ENCODE measurements around the gene TNFRSF19.

The TNFRSF19 gene

GRCh38 chr13:23608701-23609413, 38.6 kb downstream of the TNFRSF19 start:
- no peak for DNase-seq

DNA sequence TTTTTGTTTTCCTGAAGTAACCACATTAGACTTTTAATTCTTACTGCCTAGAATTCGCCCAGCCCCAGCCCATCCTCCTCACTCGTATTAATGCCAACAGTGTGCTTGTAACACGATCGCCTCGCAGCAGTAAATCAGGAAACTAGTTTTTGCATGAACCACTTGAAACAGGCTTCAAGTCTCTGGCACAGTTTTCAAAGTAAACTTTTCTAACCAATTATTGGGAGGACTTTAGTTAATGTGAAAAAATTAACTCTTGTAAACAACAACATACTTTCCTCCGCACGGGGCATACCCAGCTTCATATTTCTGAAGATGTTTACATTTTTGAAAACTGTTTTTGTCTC, 39.2 kb downstream of the TNFRSF19 start:
- no peak for DNase-seq

DNA sequence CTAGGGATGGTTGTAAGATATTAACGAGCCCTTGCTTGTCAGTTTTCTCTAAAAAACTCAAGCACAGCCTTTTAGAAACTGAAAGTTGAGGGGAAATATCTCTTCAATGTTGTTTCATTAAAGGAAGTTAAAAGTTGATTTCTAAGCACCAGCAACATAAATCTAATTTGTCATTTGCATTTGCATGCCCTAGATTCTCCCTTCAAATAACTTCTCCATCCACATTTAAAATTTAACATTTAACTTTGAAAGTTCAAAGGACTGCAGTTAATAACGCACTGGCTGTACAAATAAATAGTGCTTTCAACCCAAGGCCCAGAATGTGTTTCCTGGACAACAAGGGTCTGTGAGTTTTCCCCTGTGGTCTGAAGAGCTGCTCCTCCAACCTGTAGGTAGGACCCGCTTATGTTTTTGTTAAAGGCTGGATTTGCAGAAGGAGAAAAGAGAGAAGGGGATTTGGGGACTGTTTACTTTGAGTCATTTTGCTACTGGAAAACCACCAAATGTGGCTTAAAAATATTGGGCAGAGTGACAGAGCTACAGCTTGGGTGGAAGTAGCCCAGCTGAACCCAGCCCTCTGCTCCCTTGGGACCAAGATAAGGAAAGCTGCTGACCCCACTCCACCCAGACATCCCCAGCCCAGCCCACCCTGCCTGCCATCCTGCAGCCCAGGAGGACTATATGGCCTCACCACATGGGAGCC, 39.8 kb downstream of the TNFRSF19 start:
- no peak for DNase-seq

DNA sequence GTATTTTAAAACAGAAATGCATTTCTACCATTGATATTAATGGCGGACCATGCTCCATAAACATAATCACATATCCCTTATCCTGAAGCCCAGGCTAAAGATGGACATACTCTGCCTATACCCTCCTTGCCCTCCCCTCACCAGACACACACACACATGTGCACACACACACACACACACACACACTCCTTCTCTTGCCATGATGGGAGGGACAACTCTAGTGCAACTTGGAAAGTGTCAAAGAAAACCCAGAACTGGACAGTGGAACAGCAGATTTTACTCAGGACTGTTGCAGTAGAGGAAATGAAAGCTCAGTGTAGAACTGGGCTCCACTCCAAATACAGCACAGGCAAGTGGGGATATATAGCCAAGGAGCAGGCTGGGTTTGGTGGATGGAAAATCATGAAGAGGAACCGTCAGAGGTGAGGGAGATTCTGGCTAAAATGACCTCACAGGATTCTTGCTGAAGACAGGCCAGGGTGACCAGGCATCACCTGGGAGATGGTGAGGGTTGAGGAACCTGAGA, 40.8 kb downstream of the TNFRSF19 start:
- DNase-seq, result no peak

DNA sequence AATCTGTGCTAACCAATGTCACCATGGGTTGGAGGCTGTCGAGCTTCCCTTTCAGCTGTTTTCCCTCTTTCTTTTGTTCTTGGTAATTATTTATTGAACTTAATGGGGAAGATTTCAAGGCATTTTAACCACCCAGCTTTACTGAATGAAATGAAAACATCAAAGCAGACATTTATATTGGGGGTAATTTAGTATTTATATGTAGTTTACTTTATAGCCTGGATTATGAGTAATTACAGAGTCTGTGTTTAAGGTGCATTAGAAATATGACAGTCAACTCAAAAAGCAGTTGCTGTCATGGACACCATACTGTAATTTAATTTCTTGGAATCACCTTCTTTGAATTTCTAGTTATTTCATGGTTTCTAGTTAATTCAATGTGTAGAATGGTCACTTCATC, 42.0 kb downstream of the TNFRSF19 start:
- no peak for DNase-seq

GRCh38 chr13:23612731-23613130, 42.5 kb downstream of the TNFRSF19 start:
- no peak for DNase-seq

- no peak for DNase-seq
These were observed 43.4 kb downstream of the TNFRSF19 start for GRCh38 chr13:23613596-23613995.

- no peak for DNase-seq
These were observed 45.3 kb downstream of the TNFRSF19 start for GRCh38 chr13:23615395-23616081.

DNA sequence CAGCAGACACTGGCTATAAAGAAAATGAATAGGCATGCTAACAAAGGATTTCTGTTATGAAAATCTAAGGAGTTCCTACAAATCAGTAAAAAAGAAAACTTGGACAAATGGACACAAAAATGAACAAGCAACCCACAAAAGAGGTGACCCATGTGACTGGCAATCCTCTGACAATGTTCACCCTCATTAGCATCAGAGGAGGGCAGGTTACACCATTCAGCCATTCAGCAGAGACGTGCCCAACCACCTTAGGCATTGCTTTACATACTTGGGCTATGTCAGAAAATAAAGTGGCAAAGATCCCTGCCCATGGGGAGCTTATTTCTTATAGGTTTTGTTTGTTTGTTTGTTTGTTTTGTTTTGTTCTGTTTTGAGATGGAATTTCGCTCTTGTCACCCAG, 46.0 kb downstream of the TNFRSF19 start:
- DNase-seq, result no peak

DNA sequence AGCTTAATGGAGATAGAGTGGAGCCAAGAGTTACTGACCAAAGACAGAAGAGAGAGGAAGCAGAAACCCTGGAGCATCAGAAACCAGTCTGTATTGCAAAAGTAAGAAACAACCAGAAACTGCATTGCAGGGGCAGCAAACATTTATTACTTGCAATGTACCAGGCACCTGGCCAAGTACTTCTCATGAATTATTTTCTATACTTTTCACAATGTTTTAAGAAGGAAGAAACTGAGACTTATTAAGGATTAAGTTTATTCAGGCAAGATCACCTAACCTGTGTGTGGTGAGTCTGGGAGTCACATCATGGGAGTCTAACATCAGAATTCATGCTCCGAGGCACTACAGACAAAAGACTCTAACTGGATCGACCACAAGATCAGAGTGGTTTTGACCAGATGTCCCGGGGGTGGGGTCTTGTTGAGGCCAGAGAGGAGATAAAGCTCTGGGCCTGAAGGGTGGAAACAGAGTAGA, 47.4 kb downstream of the TNFRSF19 start:
- no peak for DNase-seq

- no peak for DNase-seq
These were observed 48.1 kb downstream of the TNFRSF19 start for GRCh38 chr13:23618341-23618740.

- DNase-seq, result no peak
These were observed 49.0 kb downstream of the TNFRSF19 start for GRCh38 chr13:23619068-23619855.

GRCh38 chr13:23620211-23620610, 50.0 kb downstream of the TNFRSF19 start:
- no peak for DNase-seq

DNA sequence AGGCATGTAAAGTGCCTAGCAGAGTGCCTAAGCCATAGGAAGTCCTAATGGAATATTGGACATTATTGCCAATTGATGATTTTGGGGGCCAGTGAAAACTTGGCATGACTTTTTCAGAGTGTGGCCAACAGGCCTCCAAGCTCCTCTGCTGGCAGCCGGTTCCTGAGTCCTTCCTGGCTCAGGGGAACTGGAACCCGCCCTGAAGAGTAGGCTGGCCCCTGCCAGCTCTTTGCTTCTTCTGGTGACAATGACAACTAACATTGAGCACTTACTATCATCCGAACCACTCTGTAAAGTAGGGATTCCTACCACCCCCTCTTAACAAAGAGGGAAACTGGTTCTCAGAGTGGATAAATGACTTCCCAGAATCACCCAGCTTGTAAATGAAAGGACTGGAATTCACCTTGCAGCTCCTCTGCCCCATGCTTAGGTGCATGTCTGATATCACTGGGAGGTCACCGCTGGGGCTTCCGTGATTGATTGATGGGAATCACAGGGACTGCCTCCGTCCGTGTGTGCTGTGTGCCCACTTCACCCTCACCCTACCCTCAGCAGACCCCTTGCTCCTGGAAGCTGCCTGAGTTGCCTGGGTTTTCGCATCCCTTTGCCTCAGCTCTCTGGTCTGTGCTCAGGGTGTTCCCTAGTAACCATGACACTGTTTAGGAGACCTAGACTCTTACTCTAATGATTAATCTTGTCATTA, 50.6 kb downstream of the TNFRSF19 start:
- no peak for DNase-seq

DNA sequence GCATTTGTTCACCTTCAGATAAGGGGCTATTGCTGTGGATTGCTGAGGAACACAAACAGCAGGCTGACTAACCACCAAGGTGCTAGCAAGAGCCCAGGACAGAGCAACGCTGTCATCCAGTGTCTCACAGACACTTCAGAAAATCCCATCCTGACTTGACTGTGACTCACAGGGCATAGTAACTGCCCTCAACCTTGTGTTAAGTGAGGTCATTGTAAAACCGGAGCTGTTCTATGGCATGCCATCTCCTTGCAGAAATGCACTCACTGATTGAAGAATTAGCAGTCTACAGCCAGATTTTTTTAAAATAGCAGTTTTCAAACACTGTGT, 51.1 kb downstream of the TNFRSF19 start:
- DNase-seq, result no peak

- no peak for DNase-seq
These were observed 52.8 kb downstream of the TNFRSF19 start for GRCh38 chr13:23622985-23623384.

DNA sequence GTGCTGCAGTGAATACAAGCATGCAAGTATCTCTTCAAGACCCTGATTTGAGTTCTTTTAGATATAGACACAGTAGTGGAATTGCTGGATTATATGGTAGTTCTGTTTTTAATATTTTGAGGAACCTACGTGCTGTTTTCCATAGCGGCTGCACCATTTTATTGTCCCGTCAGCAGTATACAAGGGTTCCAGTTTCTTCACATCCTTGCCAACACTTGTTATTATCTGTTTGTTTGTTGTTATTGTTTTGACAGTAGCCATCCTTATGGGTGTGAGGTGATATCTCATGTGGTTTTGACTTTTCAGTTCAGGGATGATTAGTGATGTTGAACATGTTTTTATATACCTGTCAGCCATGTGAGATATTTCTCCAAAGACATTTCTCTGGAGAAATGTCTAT, 53.2 kb downstream of the TNFRSF19 start:
- DNase-seq, result no peak

GRCh38 chr13:23626700-23627099, 56.5 kb downstream of the TNFRSF19 start:
- DNase-seq, result no peak

- no peak for DNase-seq
These were observed 57.2 kb downstream of the TNFRSF19 start for GRCh38 chr13:23627410-23627809.

GRCh38 chr13:23628250-23628649, 58.0 kb downstream of the TNFRSF19 start:
- no peak for DNase-seq

GRCh38 chr13:23628765-23629565, 58.8 kb downstream of the TNFRSF19 start:
- DNase-seq, result no peak

Measured in CD4-positive, alpha-beta T cell treated with Interferon gamma for 1 hour (primary cell).